Measurements from ENCODE around the gene KCNAB2.

Gene KCNAB2

GRCh38 chr1:6092211-6092610 is 46.5 kb downstream of the KCNAB2 start:
- no peaks in the 10 kb centered on the region for H3K9me3 ChIP-seq (ENCODE audit: low read length)
- TF ChIP-seq EZH2 (IDR thresholded peaks at IDR 0.05; ENCODE audit: borderline replicate concordance, low read length) = no peak
- TF ChIP-seq, protein P1, sequence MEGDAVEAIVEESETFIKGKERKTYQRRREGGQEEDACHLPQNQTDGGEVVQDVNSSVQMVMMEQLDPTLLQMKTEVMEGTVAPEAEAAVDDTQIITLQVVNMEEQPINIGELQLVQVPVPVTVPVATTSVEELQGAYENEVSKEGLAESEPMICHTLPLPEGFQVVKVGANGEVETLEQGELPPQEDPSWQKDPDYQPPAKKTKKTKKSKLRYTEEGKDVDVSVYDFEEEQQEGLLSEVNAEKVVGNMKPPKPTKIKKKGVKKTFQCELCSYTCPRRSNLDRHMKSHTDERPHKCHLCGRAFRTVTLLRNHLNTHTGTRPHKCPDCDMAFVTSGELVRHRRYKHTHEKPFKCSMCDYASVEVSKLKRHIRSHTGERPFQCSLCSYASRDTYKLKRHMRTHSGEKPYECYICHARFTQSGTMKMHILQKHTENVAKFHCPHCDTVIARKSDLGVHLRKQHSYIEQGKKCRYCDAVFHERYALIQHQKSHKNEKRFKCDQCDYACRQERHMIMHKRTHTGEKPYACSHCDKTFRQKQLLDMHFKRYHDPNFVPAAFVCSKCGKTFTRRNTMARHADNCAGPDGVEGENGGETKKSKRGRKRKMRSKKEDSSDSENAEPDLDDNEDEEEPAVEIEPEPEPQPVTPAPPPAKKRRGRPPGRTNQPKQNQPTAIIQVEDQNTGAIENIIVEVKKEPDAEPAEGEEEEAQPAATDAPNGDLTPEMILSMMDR (IDR thresholded peaks at IDR 0.05; ENCODE audit: low read length) = no peak
- peaks cover 27% of the 10 kb centered on the region; the same call in 1 of the 2 replicates for H3K36me3 ChIP-seq (ENCODE audit: insufficient read depth, low read length)
- no peak overlapping the region for H3K9ac ChIP-seq (ENCODE audit: low read length)
- no peak overlapping the region for H3K4me2 ChIP-seq (ENCODE audit: low read length)
- H3K4me3 ChIP-seq (ENCODE audit: low read depth, low read length, poor library complexity, severe bottlenecking) = no peak overlapping the region
- H3F3A ChIP-seq (ENCODE audit: insufficient read depth, low read length) = no peaks in the 10 kb centered on the region
- H3K27me3 ChIP-seq (ENCODE audit: insufficient read depth, low read length) = no peaks in the 10 kb centered on the region
- no peak overlapping the region for H2AFZ ChIP-seq (ENCODE audit: low read length)
- H3K79me2 ChIP-seq (ENCODE audit: insufficient read depth, low read length) = no peaks in the 10 kb centered on the region
- H4K20me1 ChIP-seq (ENCODE audit: insufficient read depth, low read length) = no peaks in the 10 kb centered on the region
- H3K4me1 ChIP-seq (ENCODE audit: insufficient read depth, low read length, severe bottlenecking) = no peaks in the 10 kb centered on the region
- H3K27ac ChIP-seq (ENCODE audit: low read depth, low read length, poor library complexity, severe bottlenecking) = no peak overlapping the region
- H3K9me2 ChIP-seq (ENCODE audit: low read depth, low read length) = no peaks in the 10 kb centered on the region

DNA sequence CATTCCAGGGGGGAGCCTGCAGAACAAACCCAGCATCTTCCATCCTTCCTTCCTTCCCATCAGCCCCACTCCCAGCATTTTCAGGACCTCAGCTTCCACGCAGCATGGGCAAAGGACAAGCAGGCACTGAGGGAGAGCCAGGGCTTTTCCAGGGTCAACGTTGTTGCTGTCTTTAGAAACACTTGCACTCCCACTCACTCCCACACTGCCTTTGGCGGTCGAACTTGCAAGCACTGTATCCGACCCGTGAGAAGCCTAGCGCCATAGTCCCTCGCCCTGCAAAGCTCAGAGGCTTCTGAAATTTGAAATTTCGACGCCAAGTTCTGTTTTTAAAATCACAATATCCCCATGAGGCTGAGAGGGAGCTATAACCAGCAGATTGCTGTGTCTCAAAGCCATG is 47.4 kb downstream of the KCNAB2 start:
- H2AFZ ChIP-seq (ENCODE audit: low read length) = no peak overlapping the region
- no peaks in the 10 kb centered on the region for H3K4me1 ChIP-seq (ENCODE audit: insufficient read depth, low read length, severe bottlenecking)
- H3K4me3 ChIP-seq (ENCODE audit: low read depth, low read length, poor library complexity, severe bottlenecking) = no peak overlapping the region
- no peaks in the 10 kb centered on the region for H3K9me3 ChIP-seq (ENCODE audit: low read length)
- H3K36me3 ChIP-seq (ENCODE audit: insufficient read depth, low read length) = peaks cover 29% of the 10 kb centered on the region; the same call in 1 of the 2 replicates
- no peak for TF ChIP-seq EZH2 (IDR thresholded peaks at IDR 0.05; ENCODE audit: borderline replicate concordance, low read length)
- TF ChIP-seq, protein P1 (IDR thresholded peaks at IDR 0.05; ENCODE audit: low read length) = no peak
- H4K20me1 ChIP-seq (ENCODE audit: insufficient read depth, low read length) = no peaks in the 10 kb centered on the region
- H3K79me2 ChIP-seq (ENCODE audit: insufficient read depth, low read length) = no peaks in the 10 kb centered on the region
- H3K27ac ChIP-seq (ENCODE audit: low read depth, low read length, poor library complexity, severe bottlenecking) = no peak overlapping the region
- no peak overlapping the region for H3K4me2 ChIP-seq (ENCODE audit: low read length)
- H3K9me2 ChIP-seq (ENCODE audit: low read depth, low read length) = no peaks in the 10 kb centered on the region
- H3K9ac ChIP-seq (ENCODE audit: low read length) = no peak overlapping the region
- H3K27me3 ChIP-seq (ENCODE audit: insufficient read depth, low read length) = no peaks in the 10 kb centered on the region
- H3F3A ChIP-seq (ENCODE audit: insufficient read depth, low read length) = no peaks in the 10 kb centered on the region

GRCh38 chr1:6093611-6094010 is 47.9 kb downstream of the KCNAB2 start:
- H3K9me2 ChIP-seq (ENCODE audit: low read depth, low read length) = no peaks in the 10 kb centered on the region
- H3F3A ChIP-seq (ENCODE audit: insufficient read depth, low read length) = no peaks in the 10 kb centered on the region
- H3K4me3 ChIP-seq (ENCODE audit: low read depth, low read length, poor library complexity, severe bottlenecking) = no peak overlapping the region
- no peaks in the 10 kb centered on the region for H4K20me1 ChIP-seq (ENCODE audit: insufficient read depth, low read length)
- H3K36me3 ChIP-seq (ENCODE audit: insufficient read depth, low read length) = peaks cover 34% of the 10 kb centered on the region; the same call in 1 of the 2 replicates
- no peaks in the 10 kb centered on the region for H3K79me2 ChIP-seq (ENCODE audit: insufficient read depth, low read length)
- H3K9me3 ChIP-seq (ENCODE audit: low read length) = no peaks in the 10 kb centered on the region
- TF ChIP-seq, protein P1 (IDR thresholded peaks at IDR 0.05; ENCODE audit: low read length) = no peak
- no peak for TF ChIP-seq EZH2 (IDR thresholded peaks at IDR 0.05; ENCODE audit: borderline replicate concordance, low read length)
- no peak overlapping the region for H3K27ac ChIP-seq (ENCODE audit: low read depth, low read length, poor library complexity, severe bottlenecking)
- H3K4me2 ChIP-seq (ENCODE audit: low read length) = no peak overlapping the region
- no peaks in the 10 kb centered on the region for H3K4me1 ChIP-seq (ENCODE audit: insufficient read depth, low read length, severe bottlenecking)
- H3K27me3 ChIP-seq (ENCODE audit: insufficient read depth, low read length) = no peaks in the 10 kb centered on the region
- H3K9ac ChIP-seq (ENCODE audit: low read length) = no peak overlapping the region
- no peak overlapping the region for H2AFZ ChIP-seq (ENCODE audit: low read length)
